A673 (cell line): ENCODE measurements around the gene ADAMTS8.

Source experiments
- CTCF ChIP-seq: fragments of 300-800, 200-600 bp; sonication (generic); conservative IDR thresholded peaks from 2 replicates; pipeline ENCODE4 v1.5.1; 2017; ENCODE audit warnings: low read depth, mild to moderate bottlenecking, antibody characterized with exemption, low read length, moderate library complexity, mixed read lengths
- EZH2 ChIP-seq: fragments of 200-600 bp; sonication (generic); IDR thresholded peaks from 2 replicates; pipeline ENCODE4 v1.6.1; 2017; ENCODE audit warnings: borderline replicate concordance, low read depth, mild to moderate bottlenecking, mixed read lengths, antibody characterized with exemption, low read length; ENCODE audit not compliant: poor library complexity, severe bottlenecking

GRCh38 chr11:130418756-130419155 lies 9.7 kb downstream of the ADAMTS8 start:
- TF ChIP-seq CTCF (no peak), EZH2 (no peak)
